GM12878 (cell line): ENCODE results near the gene MAPKAPK3. TPM values are rescaled to one million over a fixed set of nuclear protein-coding genes. Genes with fewer than 3 reads are reported as not detected.

ENCODE experiments used
- ATAC-seq: fragments of 200-7000 bp; cut with Tn5 transposase; 3 replicates; pipeline ENCODE4 v1.9.1; 2020; ENCODE audit warnings: mild to moderate bottlenecking, moderate library complexity
- BruUV-seq: library from RNA; stranded (reverse); fragments of 400-500 nt; replicated peaks from 2 replicates; lab custom pipeline; 2021; lab: Mats Ljungman, UMichigan
- CTCF ChIA-PET: fragments of 300-600 bp; sonication (Branson Sonifier 250); formaldehyde crosslinking; extraction: SDS; loops from one replicate; lab custom pipeline; 2021; ENCODE audit warnings: inconsistent platforms; lab: Yijun Ruan, JAX
- POLR2A ChIA-PET: fragments of 350-600 bp; formaldehyde crosslinking; extraction: SDS; loops from one replicate; lab custom pipeline; 2021; ENCODE audit warnings: inconsistent platforms; lab: Charles Lee
- RAD21 ChIA-PET: fragments of 300-600 bp; sonication (Branson Sonifier 250); formaldehyde crosslinking; loops from one replicate; lab custom pipeline; 2023; ENCODE audit warnings: antibody characterized with exemption; ENCODE audit not compliant: unreplicated experiment; lab: Charles Lee
- SMC1A ChIA-PET: fragments of 300-600 bp; sonication (Branson Sonifier 250); formaldehyde crosslinking; loops from one replicate; lab custom pipeline; 2023; ENCODE audit not compliant: unreplicated experiment, uncharacterized antibody; lab: Charles Lee
- DNase-seq: peaks from one replicate; pipeline ENCODE4 v3.0.0-alpha.2; 2011; ENCODE audit warnings: low read depth, low spot score
- FAIRE-seq: peaks from 3 replicates; lab custom pipeline; 2011; peaks lifted over from hg19 to GRCh38; lab: Jason Lieb, UNC
- H2AFZ ChIP-seq: 2 replicates; pipeline ENCODE4 v1.6.0; 2011; ENCODE audit warnings: low read depth, low read length, control low read depth; ENCODE audit not compliant: control insufficient read depth
- H3K27ac ChIP-seq: 2 replicates; pipeline ENCODE4 v1.5.1; 2011; ENCODE audit warnings: control low read depth; ENCODE audit not compliant: control insufficient read depth, insufficient read depth
- H3K27me3 ChIP-seq, 2 experiments: replicated peaks in 1 of 2; 2 replicates each; pipeline versions ENCODE4 v1.6.0 to v1.6.1; 2011; ENCODE audit warnings: low read length in 1 of 2; ENCODE audit not compliant: control insufficient read depth in 2 of 2, insufficient read depth in 2 of 2
- H3K36me3 ChIP-seq, 2 experiments: 2 replicates each; pipeline ENCODE4 v1.5.1; 2011; ENCODE audit warnings: low read length in 1 of 2; ENCODE audit not compliant: control insufficient read depth in 2 of 2, insufficient read depth in 2 of 2
- H3K4me1 ChIP-seq: 2 replicates; pipeline ENCODE4 v1.6.1; 2011; ENCODE audit warnings: mild to moderate bottlenecking, low read length, moderate library complexity, mixed read lengths; ENCODE audit not compliant: control insufficient read depth, insufficient read depth
- H3K4me2 ChIP-seq: 2 replicates; pipeline ENCODE4 v1.6.0; 2011; ENCODE audit warnings: control low read depth; ENCODE audit not compliant: control insufficient read depth, insufficient read depth
- H3K4me3 ChIP-seq: fragments of 200-600 bp; sonication (generic); 2 replicates; pipeline ENCODE4 v1.5.1; 2016
- H3K79me2 ChIP-seq: 2 replicates; pipeline ENCODE4 v1.6.0; 2011; ENCODE audit warnings: low read length; ENCODE audit not compliant: control insufficient read depth, insufficient read depth
- H3K9ac ChIP-seq: 2 replicates; pipeline ENCODE4 v1.8.0; 2011; ENCODE audit warnings: low read length, control low read depth, mixed read lengths; ENCODE audit not compliant: control insufficient read depth, insufficient read depth
- H3K9me3 ChIP-seq: replicated peaks from 3 replicates; pipeline ENCODE4 v1.5.1; 2011; ENCODE audit warnings: mild to moderate bottlenecking, low read length; ENCODE audit not compliant: control insufficient read depth, insufficient read depth
- H4K20me1 ChIP-seq: 2 replicates; pipeline ENCODE4 v1.6.0; 2011; ENCODE audit not compliant: control insufficient read depth, insufficient read depth
- SPI1 ChIP-seq: IDR thresholded peaks from 2 replicates; pipeline ENCODE4 v1.6.1; 2011; ENCODE audit warnings: low read depth, mild to moderate bottlenecking, low read length, moderate library complexity, borderline replicate concordance; ENCODE audit not compliant: insufficient read depth
- TCF7 ChIP-seq: IDR thresholded peaks from 2 replicates; pipeline ENCODE4 v1.6.1; 2014; ENCODE audit warnings: antibody characterized with exemption, borderline replicate concordance
- WGBS: methylation state at CpG from one replicate; pipeline ENCODE4 v1.1.6; 2016; ENCODE audit warnings: low lambda C conversion rate; ENCODE audit not compliant: insufficient replicate concordance, insufficient coverage; ENCODE audit errors: missing lambda C conversion rate; 5-methylcytosine and 5-hydroxymethylcytosine counted together
- in situ Hi-C: fragments of 300-500 bp; cut with MboI; formaldehyde crosslinking; loops from 9 replicates; pipeline ENCODE4 v1.14.3; 2018; ENCODE audit warnings: mixed read lengths
- intact Hi-C: fragments of 100-400 bp; cut with micrococcal nuclease; formaldehyde crosslinking; loops from one replicate; pipeline ENCODE4 v1.14.2; 2022; ENCODE audit not compliant: unreplicated experiment
- polyA plus RNA-seq, 11 experiments: library from polyadenylated mRNA; depleted of rRNA in 4 of 11; unstranded in 6 of 11; stranded (reverse) in 5 of 11; fragments of >200 nt; fragmentation: Nextera tagmentation in 4 of 11; fragmentation: Illumina TruSeq in 1 of 11; extraction: Ambion mirVana in 4 of 11; extraction: Trizol in 1 of 11; gene quantifications; 1 replicate in 1 of 11; 2 replicates in 10 of 11; pipeline versions ENCODE4 v1.2.1 to v1.2.3, GENCODE V29; 2011 to 2016; ENCODE audit warnings: inconsistent platforms in 2 of 11, missing spikeins in 2 of 11, low read depth in 1 of 11
- total RNA-seq, 4 experiments: library from RNA; depleted of rRNA in 3 of 4; stranded (reverse); fragments of >200 nt in 3 of 4; fragmentation: Illumina TruSeq in 1 of 4; extraction: Trizol in 1 of 4; gene quantifications; 2 replicates each; pipeline versions ENCODE4 v1.2.1 to v1.2.3, GENCODE V29; 2013 to 2021
- TF ChIP-seq, protein P1 (sequence below), 3 experiments: IDR thresholded peaks in 2 of 3; conservative IDR thresholded peaks in 1 of 3; 2 replicates each; pipeline ENCODE4 v1.5.1; 2011; ENCODE audit warnings: low read depth in 3 of 3, low read length in 3 of 3, mild to moderate bottlenecking in 3 of 3, control low read depth in 2 of 3, moderate library complexity in 2 of 3, inconsistent platforms in 1 of 3, mixed read lengths in 1 of 3; ENCODE audit not compliant: control insufficient read depth in 2 of 3, insufficient read depth in 1 of 3; ENCODE audit errors: extremely low read depth in 1 of 3

Gene MAPKAPK3
- total and polyA plus RNA-seq, 10 of the 15 experiments (the other 5 are each of a cell fraction or from before 2014, with no cell fraction given), result 7.9 to 66.0 (median 39.0) TPM

DNA sequence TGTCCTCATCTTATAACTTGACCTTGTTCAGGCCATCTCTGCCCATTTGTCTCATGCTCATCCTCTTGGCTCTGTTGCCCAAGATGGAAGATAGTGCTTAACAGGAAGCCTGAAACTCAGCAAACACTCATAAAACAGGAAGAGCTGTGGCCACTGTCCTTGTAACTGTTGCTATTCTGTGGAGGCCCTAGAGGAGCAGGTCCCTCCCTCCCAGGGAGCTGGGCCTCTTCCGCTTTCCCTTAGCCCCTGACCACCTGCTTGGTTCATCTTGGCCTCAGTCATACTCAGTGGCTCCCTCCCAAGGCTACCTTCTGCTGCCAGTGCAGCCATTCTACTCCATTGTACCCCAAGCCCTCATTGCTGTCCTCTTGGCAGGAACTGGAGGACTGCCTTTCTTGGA is 3.5 kb downstream of the MAPKAPK3 start:
- H3K4me1 ChIP-seq, result peaks cover 33% of the 10 kb centered on the region
- no peak overlapping the region for H3K4me3 ChIP-seq
- TF ChIP-seq SPI1 (peak; percentile 67; the same call in 1 of the 2 replicates), TCF7 (no peak)
- TF ChIP-seq, protein P1, sequence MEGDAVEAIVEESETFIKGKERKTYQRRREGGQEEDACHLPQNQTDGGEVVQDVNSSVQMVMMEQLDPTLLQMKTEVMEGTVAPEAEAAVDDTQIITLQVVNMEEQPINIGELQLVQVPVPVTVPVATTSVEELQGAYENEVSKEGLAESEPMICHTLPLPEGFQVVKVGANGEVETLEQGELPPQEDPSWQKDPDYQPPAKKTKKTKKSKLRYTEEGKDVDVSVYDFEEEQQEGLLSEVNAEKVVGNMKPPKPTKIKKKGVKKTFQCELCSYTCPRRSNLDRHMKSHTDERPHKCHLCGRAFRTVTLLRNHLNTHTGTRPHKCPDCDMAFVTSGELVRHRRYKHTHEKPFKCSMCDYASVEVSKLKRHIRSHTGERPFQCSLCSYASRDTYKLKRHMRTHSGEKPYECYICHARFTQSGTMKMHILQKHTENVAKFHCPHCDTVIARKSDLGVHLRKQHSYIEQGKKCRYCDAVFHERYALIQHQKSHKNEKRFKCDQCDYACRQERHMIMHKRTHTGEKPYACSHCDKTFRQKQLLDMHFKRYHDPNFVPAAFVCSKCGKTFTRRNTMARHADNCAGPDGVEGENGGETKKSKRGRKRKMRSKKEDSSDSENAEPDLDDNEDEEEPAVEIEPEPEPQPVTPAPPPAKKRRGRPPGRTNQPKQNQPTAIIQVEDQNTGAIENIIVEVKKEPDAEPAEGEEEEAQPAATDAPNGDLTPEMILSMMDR (IDR thresholded peaks at IDR 0.05 in 2 of 3, conservative IDR thresholded peaks at IDR 0.05 in 1 of 3; ENCODE audit: control insufficient read depth in 2 of 3, extremely low read depth in 1 of 3, insufficient read depth in 1 of 3, low read depth in 3 of 3, low read length in 3 of 3), result 0 out of 6 replicates have a peak, but pooled peaks of 1 of the 3 experiments have one; percentile 8
- H3K79me2 ChIP-seq, result peaks cover 4% of the 10 kb centered on the region
- peak overlapping the region; percentile 11 for H3K4me2 ChIP-seq
- ChIA-PET RAD21 (interaction anchor here (0.6 to 12.9 kb wide), 6 partner anchors 12 to 877 kb away, joined by 3 to 244 read pairs (median 6); partner anchors contain the start of genes C3orf18 and HEMK1), CTCF (interaction anchor here (0.7 to 13.9 kb wide), 10 partner anchors 8 to 752 kb away, joined by 3 to 410 read pairs (median 7); partner anchors contain the start of genes C3orf18 and HEMK1), SMC1A (interaction anchor here (1.4 to 7.5 kb wide), 6 partner anchors 8 to 51 kb away, joined by 4 to 81 read pairs (median 6); partner anchors contain the start of gene HEMK1), POLR2A (interaction anchor here (0.6 to 3.6 kb wide), 4 partner anchors 8 to 765 kb away, joined by 3 to 16 read pairs (median 7); partner anchors contain the start of genes C3orf18, HEMK1 and MANF)
- no peak overlapping the region for H3K9ac ChIP-seq
- H3K36me3 ChIP-seq, result no peaks in the 10 kb centered on the region
- intact Hi-C loops, result no loop called here
- no peaks in the 10 kb centered on the region for H4K20me1 ChIP-seq
- no peak overlapping the region for H3K27ac ChIP-seq
- ATAC-seq (peak; percentile 3), FAIRE-seq (no peak), DNase-seq (no peak)
- no peak overlapping the region for H2AFZ ChIP-seq
- no TSS peak for BruUV-seq
- H3K27me3 ChIP-seq, result no peaks in the 10 kb centered on the region
- 100% methylated on average over 1 of the region's 1 CpG for WGBS
- no peaks in the 10 kb centered on the region for H3K9me3 ChIP-seq
- in situ Hi-C loops, result loop anchor here (25.0 kb wide), 1 partner anchor 1067 kb away; no protein-coding TSS in a partner anchor
